Sigmoid colon (tissue), 7 donors: ENCODE measurements around the gene MCC. TPM values are rescaled to one million over a fixed set of nuclear protein-coding genes. Genes with fewer than 3 reads are reported as not detected.

Experiments
- DNase-seq: peaks from one replicate; pipeline ENCODE4 v3.0.0-alpha.2; 2019
- H3K27ac ChIP-seq, 4 donors: fragments of 200-600 bp; sonication (generic); one replicate each; pipeline ENCODE4 v1.5.1; 2016 to 2019; ENCODE audit warnings: mild to moderate bottlenecking in 1 of 4
- H3K27me3 ChIP-seq, 3 donors: fragments of 200-600 bp; sonication (generic); one replicate each; pipeline ENCODE4 v1.5.1; 2019; ENCODE audit warnings: mild to moderate bottlenecking in 1 of 3
- H3K36me3 ChIP-seq, 4 donors: fragments of 200-600 bp; sonication (generic); one replicate each; pipeline ENCODE4 v1.5.1; 2016 to 2019
- H3K4me1 ChIP-seq, 4 donors: fragments of 200-600 bp; sonication (generic); one replicate each; pipeline ENCODE4 v1.5.1; 2017 to 2019
- H3K4me3 ChIP-seq, 4 donors: fragments of 200-600 bp; sonication (generic); one replicate each; pipeline ENCODE4 v1.5.1; 2017 to 2019; ENCODE audit warnings: mild to moderate bottlenecking in 2 of 4, moderate library complexity in 1 of 4
- H3K9me3 ChIP-seq, 4 donors: fragments of 200-600 bp in 3 of 4; sonication (generic) in 3 of 4; one replicate each; pipeline versions ENCODE4 v1.5.1 to v1.6.1; 2013 to 2019
- EP300 ChIP-seq, 4 donors: sonication (generic); formaldehyde crosslinking; IDR thresholded peaks; one replicate each; pipeline ENCODE4 v1.6.1; 2017; ENCODE audit warnings: antibody characterized with exemption in 4 of 4
- POLR2A ChIP-seq, 2 donors: fragments of 450-650 bp; IDR thresholded peaks; one replicate each; pipeline ENCODE4 v1.6.1; 2016; ENCODE audit warnings: antibody characterized with exemption in 2 of 2, mild to moderate bottlenecking in 2 of 2, moderate library complexity in 2 of 2
- POLR2AphosphoS5 ChIP-seq, 4 donors: sonication (generic); formaldehyde crosslinking; IDR thresholded peaks; one replicate each; pipeline ENCODE4 v1.6.1; 2017; ENCODE audit warnings: antibody characterized with exemption in 4 of 4
- WGBS, 2 donors: extraction: QIAGEN DNeasy Blood & Tissue Kit; methylation state at CpG; one replicate each; pipeline ENCODE4 v1.1.7; 2013; 5-methylcytosine and 5-hydroxymethylcytosine counted together
- intact Hi-C: fragments of 100-400 bp; cut with DNase I; formaldehyde crosslinking; loops from one replicate; pipeline ENCODE4 v1.15.1; 2023
- polyA plus RNA-seq, 3 donors: library from polyadenylated mRNA; stranded (reverse); fragments of 200-250 nt; gene quantifications; one replicate each; pipeline ENCODE4 v1.2.3, GENCODE V29; 2013
- total RNA-seq, 4 donors: library from RNA; depleted of rRNA; stranded (reverse); fragments of >200 nt; gene quantifications; one replicate each; pipeline ENCODE4 v1.1.0, GENCODE V29; 2016
- TF ChIP-seq, protein P1 (sequence below), 4 experiments: fragments of 450-650 bp in 3 of 4; fragments of 200-600 bp in 1 of 4; IDR thresholded peaks; one replicate each; pipeline ENCODE4 v1.5.1; 2016 to 2019; ENCODE audit warnings: antibody characterized with exemption in 4 of 4, mild to moderate bottlenecking in 3 of 4, moderate library complexity in 2 of 4
- donor health status: healthy with polysubstance abuse.
- donor health status: Bipolar disorder and iron deficiency.
- donor health status: healthy.

MCC gene
- total and polyA plus RNA-seq, 7 donors = 0.69 to 14.0 (median 9.1) TPM

DNA sequence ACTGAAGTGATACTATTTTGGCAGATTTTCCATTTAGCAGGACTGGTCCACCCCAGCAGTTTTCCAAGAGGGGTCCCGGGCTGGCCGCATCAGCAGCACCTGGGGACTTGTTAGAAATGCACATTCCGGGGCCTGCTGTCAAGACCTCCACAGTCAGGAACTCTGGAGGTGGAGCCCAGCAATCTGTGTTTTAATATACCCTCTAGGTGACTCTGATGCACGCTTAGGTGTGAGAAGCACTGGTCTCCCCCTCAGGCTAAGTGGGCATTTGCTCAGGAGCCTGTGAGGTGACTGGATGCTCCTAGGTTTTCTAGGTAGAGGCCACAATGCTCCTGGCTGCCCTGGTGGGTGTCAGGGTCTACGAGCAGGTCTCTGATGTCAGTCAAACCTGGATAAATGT, 430.0 kb downstream of the MCC start:
- no peak overlapping the region for H3K4me3 ChIP-seq
- 90 to 93% methylated on average over 5 of the region's 5 CpGs for WGBS, 2 donors
- H3K9me3 ChIP-seq = no peaks in the 10 kb centered on the region
- no peaks in the 10 kb centered on the region for H3K27me3 ChIP-seq
- H3K36me3 ChIP-seq = peaks cover 0 to 8% (median 0%) of the 10 kb centered on the region in 4 donors
- no peak for DNase-seq
- H3K27ac ChIP-seq = no peak overlapping the region
- TF ChIP-seq EP300 (IDR thresholded peaks at IDR 0.05) = no peak
- no peak for TF ChIP-seq POLR2A (IDR thresholded peaks at IDR 0.05)
- no peak for TF ChIP-seq POLR2AphosphoS5 (IDR thresholded peaks at IDR 0.05)
- TF ChIP-seq, protein P1, sequence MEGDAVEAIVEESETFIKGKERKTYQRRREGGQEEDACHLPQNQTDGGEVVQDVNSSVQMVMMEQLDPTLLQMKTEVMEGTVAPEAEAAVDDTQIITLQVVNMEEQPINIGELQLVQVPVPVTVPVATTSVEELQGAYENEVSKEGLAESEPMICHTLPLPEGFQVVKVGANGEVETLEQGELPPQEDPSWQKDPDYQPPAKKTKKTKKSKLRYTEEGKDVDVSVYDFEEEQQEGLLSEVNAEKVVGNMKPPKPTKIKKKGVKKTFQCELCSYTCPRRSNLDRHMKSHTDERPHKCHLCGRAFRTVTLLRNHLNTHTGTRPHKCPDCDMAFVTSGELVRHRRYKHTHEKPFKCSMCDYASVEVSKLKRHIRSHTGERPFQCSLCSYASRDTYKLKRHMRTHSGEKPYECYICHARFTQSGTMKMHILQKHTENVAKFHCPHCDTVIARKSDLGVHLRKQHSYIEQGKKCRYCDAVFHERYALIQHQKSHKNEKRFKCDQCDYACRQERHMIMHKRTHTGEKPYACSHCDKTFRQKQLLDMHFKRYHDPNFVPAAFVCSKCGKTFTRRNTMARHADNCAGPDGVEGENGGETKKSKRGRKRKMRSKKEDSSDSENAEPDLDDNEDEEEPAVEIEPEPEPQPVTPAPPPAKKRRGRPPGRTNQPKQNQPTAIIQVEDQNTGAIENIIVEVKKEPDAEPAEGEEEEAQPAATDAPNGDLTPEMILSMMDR (IDR thresholded peaks at IDR 0.05) = no peak
- intact Hi-C loops = no loop called here
- H3K4me1 ChIP-seq = no peaks in the 10 kb centered on the region

DNA sequence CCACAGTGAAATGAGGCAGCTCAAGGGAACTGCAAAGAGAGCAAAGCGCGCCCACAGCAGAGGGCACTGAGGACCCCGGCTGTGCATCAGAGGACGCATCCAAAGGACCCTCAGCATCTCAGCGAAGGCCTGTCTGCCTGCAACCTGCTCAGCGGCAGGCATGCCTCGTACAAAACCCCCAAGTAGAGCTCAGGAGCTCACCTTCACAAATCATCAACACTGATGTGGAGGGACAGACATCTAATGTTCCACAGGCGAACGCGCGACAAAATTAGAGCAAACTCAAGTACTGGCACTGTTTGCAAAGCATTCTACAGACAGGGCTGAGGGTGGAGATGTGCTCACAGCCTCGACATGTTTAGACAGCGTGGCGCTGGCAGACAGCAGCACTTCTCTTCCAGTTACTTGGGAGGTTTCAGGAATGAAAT, 430.7 kb downstream of the MCC start:
- H3K9me3 ChIP-seq = no peaks in the 10 kb centered on the region
- H3K36me3 ChIP-seq = peaks cover 0 to 10% (median 0%) of the 10 kb centered on the region in 4 donors
- no peaks in the 10 kb centered on the region for H3K4me1 ChIP-seq
- WGBS, 2 donors = 81 to 83% methylated on average over 14 of the region's 14 CpGs
- H3K27me3 ChIP-seq = no peaks in the 10 kb centered on the region
- no peak for TF ChIP-seq EP300 (IDR thresholded peaks at IDR 0.05)
- no peak for TF ChIP-seq POLR2AphosphoS5 (IDR thresholded peaks at IDR 0.05)
- no peak for TF ChIP-seq POLR2A (IDR thresholded peaks at IDR 0.05)
- TF ChIP-seq, protein P1 (IDR thresholded peaks at IDR 0.05) = no peak
- H3K27ac ChIP-seq = no peak overlapping the region
- intact Hi-C loops = no loop called here
- no peak overlapping the region for H3K4me3 ChIP-seq
- DNase-seq = no peak

DNA sequence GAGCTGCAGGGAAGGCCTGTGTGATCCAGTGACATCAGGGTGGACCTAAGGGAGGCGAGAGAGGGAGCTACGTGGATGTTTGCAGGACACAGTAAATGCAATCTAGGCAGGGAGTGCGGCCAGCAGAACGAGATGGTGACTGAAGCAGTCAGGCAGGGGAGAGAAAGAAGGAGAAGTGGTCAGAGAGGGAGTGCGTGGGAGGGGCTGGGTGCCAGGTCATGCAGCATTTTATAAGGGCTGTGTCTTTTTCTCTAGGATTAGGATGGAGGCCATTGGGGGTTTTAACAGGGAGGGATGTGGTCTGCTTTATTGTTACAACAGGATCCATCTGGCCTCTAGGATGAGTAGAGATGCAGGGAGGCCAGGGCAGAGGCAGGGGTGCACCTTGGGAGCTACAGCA, 431.3 kb downstream of the MCC start:
- no peaks in the 10 kb centered on the region for H3K27me3 ChIP-seq
- no peaks in the 10 kb centered on the region for H3K9me3 ChIP-seq
- H3K36me3 ChIP-seq = peaks cover 0 to 10% (median 0%) of the 10 kb centered on the region in 4 donors
- intact Hi-C loops = no loop called here
- no peaks in the 10 kb centered on the region for H3K4me1 ChIP-seq
- no peak for TF ChIP-seq EP300 (IDR thresholded peaks at IDR 0.05)
- TF ChIP-seq POLR2A (IDR thresholded peaks at IDR 0.05) = no peak
- no peak for TF ChIP-seq POLR2AphosphoS5 (IDR thresholded peaks at IDR 0.05)
- TF ChIP-seq, protein P1 (IDR thresholded peaks at IDR 0.05) = no peak
- WGBS, 2 donors = 82 to 83% methylated on average over 5 of the region's 5 CpGs
- H3K4me3 ChIP-seq = no peak overlapping the region
- DNase-seq = no peak
- H3K27ac ChIP-seq = no peak overlapping the region

DNA sequence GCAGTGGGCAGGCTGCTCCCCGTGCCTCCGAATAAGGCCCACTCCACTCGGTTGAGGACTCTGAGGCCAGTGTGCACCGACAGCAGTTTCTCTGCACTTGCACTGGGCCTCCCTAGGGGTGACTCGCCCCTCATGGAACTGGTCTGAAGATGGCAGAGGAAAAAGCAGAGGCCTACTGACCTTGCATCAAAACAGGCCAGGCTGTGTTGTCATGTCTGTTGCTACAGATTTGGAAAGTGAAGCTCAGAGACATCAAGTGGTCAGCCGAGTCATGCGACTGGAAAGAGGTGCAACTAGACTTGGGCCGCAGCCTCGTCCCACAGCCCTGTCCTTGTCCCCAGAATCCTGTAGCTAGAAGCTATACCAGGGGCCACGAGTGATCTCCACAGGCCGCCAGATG, 433.4 kb downstream of the MCC start:
- H3K4me3 ChIP-seq = no peak overlapping the region
- TF ChIP-seq POLR2AphosphoS5 (IDR thresholded peaks at IDR 0.05) = no peak
- no peak for TF ChIP-seq POLR2A (IDR thresholded peaks at IDR 0.05)
- TF ChIP-seq EP300 (IDR thresholded peaks at IDR 0.05) = no peak
- TF ChIP-seq, protein P1 (IDR thresholded peaks at IDR 0.05) = no peak
- peaks cover 0 to 10% (median 0%) of the 10 kb centered on the region in 4 donors for H3K36me3 ChIP-seq
- peaks cover 0 to 5% (median 0%) of the 10 kb centered on the region in 4 donors for H3K4me1 ChIP-seq
- no peaks in the 10 kb centered on the region for H3K27me3 ChIP-seq
- H3K27ac ChIP-seq = no peak overlapping the region
- WGBS, 2 donors = 94 to 97% methylated on average over 11 of the region's 11 CpGs
- no peaks in the 10 kb centered on the region for H3K9me3 ChIP-seq
- DNase-seq = no peak
- intact Hi-C loops = no loop called here

DNA sequence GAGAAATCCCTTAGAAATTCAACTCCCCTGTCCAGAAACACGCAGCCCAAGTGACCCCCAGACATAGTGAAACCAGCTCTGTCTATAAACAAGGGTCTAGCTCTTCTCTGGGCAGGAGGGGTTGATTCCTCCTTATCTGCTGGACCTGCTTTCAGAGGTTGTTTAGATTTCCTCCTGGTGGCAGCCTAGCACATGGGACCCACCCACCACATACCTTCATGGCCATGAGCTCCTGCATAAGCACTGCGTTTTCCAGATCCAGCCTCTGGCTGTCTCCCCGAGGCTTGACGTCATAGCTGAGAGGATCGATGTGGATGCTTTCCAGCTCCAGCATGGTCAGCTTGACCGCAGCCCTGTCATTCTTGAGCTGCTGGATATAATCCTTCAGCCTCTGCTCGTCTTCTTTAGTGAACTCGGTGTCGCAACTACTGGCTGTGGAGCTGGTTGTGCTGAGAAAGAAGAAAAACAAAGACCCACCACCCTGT, 434.7 kb downstream of the MCC start:
- Histone ChIP-seq H3K36me3 (peaks cover 0 to 13% (median 0%) of the 10 kb centered on the region in 4 donors), H3K9me3 (no peaks in the 10 kb centered on the region), H3K4me1 (peaks cover 0 to 5% (median 0%) of the 10 kb centered on the region in 4 donors), H3K4me3 (no peak overlapping the region), H3K27ac (no peak overlapping the region), H3K27me3 (no peaks in the 10 kb centered on the region)
- no peak for DNase-seq
- intact Hi-C loops = no loop called here
- TF ChIP-seq, protein P1 (IDR thresholded peaks at IDR 0.05) = no peak
- no peak for TF ChIP-seq POLR2A (IDR thresholded peaks at IDR 0.05)
- WGBS, 2 donors = 93 to 95% methylated on average over 9 of the region's 9 CpGs
